Measurements from ENCODE around the gene USP21.
"Not testable (repeated sequence)": the region's sequence is repeated elsewhere in the genome, so short reads cannot be mapped to it uniquely, and the experiment has no call there.

USP21 gene, protein sequence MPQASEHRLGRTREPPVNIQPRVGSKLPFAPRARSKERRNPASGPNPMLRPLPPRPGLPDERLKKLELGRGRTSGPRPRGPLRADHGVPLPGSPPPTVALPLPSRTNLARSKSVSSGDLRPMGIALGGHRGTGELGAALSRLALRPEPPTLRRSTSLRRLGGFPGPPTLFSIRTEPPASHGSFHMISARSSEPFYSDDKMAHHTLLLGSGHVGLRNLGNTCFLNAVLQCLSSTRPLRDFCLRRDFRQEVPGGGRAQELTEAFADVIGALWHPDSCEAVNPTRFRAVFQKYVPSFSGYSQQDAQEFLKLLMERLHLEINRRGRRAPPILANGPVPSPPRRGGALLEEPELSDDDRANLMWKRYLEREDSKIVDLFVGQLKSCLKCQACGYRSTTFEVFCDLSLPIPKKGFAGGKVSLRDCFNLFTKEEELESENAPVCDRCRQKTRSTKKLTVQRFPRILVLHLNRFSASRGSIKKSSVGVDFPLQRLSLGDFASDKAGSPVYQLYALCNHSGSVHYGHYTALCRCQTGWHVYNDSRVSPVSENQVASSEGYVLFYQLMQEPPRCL
- total RNA-seq: 1.0 to 10.8 (median 4.4) reads per million in 17 experiments

DNA sequence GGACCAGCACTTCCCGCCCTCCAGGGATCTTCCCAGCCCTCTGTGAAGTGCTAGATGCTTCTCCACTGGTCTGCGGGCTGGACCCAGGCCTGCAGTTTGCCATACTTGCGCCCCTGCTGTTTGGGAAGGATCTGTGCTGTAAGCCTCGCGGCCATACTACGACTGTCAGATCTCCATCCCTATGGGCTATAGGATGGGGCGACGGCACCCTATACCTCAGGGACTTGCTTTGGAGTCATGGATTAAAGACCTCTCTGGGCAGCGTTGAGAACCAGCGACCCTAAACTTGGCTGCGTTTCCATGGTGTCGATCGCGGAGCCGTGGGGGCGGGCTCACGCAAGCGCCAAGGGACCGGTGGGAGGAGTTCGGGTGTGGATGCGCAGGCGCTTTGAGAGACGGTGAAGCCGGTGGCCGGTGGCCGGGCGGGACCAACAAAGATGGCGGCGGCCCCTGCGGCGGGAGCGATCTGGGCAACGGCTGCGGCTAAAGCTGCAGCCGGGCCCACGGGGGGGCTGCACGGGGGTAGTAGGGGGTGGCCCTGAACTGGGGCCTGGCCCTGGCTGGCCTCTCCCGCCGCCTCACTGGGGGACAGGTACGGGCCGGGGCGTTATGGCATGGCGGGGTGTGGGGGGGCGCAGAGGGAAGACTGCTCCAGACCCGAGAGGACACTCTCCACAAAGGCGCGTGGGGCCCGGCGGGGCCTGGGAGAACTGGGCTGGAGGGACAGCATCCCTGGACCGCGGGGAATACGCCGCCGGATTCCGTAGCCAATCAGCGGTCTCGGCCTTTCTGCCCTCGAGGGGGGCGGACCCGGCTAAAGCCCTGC, at the start of gene USP21:
Gene USP21, plus strand, starts transcription at position 414 of the 826 bp plus-strand sequence. CDS start 1,141 bp downstream, outside the sequence.
- DNase-seq: peak; percentile 91 to 97 (median 94)

DNA sequence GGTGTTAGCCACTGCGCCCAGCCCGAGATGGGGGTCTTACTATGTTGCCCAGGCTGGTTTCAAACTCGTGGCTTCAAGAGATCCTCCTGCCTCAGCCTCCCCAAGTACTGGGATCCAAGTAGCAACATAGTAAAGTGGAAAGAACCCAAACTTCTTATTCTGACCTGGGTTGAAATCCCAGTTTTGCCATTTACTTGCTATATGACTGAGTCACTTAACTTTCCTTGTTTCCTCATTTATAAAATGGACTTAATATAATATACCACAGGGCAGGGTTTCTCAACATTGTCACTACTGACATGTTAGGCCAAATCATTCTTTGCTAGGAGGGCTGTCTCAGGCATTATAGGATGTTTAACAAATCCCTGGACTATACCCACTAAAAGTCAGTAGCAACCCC, 48.2 kb upstream of the USP21 start:
- DNase-seq: peak in 2 of 4 experiments; percentile 49 to 53

DNA sequence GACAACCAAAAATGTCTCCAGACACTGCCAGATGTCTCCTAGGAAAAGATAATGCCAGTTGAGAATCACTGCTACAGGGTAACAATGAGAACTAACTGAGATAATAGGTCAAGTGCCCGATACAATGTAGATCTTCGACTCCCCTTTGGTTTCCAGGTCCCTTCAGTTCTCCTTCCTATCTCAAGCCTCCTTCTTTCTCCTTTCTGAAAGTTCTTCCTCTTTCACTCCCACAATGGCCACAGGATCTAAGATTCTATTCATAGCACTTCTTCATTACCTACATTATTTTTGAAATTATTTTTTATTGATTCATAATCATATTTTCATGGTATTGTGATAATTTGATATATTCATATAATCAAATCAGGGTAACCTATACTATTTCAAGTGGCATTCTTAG, 47.8 kb upstream of the USP21 start:
- DNase-seq: peak in 3 of 4 experiments; percentile 40 to 59 (median 55)

DNA sequence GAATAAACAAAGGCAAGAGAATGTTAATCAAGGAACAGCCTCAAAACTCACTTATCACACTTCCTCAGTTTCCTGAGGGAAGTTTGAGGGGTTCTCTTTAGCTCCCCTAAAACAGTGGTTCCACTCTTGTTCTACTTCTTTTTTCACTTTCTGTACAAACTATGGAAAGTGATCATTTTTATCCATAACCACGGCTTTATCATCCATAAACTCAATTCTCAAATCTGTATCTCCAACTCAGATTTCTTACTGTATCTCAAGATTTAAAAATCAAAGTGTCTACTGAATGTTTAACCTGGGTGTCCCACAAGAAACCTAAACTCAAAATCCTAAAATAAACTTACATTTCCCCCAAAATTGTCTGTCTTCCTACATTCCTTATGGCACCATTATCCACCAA, 45.4 kb upstream of the USP21 start:
- DNase-seq: no peak

DNA sequence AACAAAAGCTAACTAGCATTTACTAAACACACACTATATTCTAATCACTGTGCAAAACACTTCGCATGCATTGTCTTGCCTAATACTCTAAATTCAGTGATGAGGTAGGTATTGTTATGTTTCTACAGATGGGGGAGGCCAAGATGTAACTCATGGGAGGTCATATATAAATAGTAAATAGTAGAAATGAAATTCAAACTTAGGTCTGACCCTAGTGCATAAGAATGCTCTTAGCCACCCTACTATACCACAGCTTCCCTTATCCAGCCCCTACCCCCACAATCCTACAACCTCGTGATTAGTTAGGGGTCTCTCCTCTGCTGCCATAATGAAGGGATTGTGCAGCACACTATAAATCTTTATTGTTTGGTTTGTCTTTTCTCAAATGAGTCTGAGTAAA, 44.7 kb upstream of the USP21 start:
- DNase-seq: no peak

DNA sequence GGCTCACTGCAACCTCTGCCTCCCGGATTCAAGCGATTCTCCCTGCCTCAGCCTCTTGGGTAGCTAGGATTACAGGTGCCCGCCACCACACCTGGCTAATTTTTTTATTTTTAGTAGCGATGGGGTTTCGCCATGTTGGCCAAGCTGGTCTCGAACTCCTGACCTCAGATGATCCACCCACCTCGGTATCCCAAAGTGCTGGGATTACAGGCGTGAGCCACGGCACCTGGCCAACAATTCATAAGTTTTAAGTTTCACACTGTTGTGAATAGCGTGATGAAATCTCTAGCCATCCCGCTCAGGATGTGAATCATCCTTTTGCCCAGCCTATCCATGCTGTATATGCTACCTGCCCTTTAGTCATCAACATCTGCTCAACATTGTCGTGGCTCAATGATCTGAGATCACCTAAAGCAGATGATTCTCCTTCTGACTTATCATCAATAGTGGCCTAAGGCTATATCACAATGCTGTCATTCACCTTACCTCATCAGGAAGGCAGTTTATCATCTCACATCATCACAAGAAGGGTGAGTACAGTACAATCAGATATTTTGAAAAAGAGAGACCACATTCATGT, 44.1 kb upstream of the USP21 start:
- peak in 2 of 4 experiments; percentile 15 to 59 for DNase-seq

DNA sequence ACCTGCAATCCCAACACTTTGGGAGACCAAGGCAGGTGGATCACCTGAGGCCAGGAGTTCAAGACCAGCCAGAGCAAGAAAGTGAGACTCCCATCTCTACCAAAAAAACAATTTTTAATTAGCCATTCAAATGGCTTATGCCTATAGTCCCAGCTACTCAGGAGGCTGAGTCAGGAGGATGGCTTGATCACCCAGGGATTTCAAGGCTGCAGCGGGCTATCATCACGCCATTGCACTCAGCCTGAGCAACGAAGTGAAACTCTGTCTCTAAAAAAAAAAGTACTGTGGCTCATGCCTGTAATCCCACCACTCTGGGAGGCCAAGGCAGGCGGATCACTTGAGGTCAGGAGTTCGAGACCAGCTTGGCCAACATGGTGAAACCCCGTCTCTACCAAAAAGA, 43.3 kb upstream of the USP21 start:
- DNase-seq: not testable (repeated sequence)

DNA sequence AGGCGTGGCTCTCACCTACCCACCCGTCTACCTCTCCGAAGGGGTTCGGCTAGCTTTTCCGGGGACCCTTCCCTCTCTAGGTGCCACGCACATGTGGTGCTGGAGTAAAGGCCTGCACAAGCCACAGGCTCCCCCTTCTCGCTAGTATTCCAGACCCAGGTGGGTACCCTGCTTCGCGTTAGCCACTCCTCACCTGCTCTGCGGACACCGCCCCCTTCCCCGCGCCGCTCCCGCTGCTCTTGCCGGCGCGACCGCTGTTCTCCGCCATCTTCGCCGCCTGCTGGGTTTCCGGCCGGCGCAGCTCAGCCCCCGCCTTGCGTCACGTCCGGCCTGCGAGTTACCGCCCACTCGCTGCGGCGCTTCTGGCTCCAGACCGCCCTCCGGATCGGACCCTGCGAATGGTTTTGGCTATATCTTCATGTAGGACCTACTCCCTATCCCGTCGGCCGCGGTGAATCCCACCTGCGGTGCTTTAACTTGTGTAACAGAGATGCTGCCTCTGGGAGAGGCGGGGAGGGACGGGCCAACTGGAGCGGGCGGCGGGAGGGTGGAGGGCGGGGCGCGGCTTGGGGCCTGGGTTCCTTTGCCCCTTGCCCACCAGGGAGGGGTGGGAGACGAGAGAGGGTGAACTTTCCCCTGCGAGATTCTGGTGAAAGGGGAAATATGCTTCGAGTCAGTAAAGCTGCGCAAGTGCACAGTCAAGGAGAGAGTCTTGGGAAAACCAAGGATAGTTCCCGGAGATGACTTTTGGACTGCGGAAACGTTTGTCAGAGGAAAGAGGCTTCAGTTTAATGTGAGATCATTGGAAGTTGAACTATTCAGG, 41.3 kb upstream of the USP21 start, which contains the start of the genes NIT1 and PFDN2:
Gene NIT1, plus strand, starts transcription at position 347 of the 823 bp plus-strand sequence. Its CDS starts 72 bp downstream, at position 419.
Gene PFDN2, minus strand, starts transcription at position 279 of the 823 bp plus-strand sequence. Its CDS starts 11 bp downstream, at position 268.
- DNase-seq: peak; percentile 88 to 96 (median 94)

DNA sequence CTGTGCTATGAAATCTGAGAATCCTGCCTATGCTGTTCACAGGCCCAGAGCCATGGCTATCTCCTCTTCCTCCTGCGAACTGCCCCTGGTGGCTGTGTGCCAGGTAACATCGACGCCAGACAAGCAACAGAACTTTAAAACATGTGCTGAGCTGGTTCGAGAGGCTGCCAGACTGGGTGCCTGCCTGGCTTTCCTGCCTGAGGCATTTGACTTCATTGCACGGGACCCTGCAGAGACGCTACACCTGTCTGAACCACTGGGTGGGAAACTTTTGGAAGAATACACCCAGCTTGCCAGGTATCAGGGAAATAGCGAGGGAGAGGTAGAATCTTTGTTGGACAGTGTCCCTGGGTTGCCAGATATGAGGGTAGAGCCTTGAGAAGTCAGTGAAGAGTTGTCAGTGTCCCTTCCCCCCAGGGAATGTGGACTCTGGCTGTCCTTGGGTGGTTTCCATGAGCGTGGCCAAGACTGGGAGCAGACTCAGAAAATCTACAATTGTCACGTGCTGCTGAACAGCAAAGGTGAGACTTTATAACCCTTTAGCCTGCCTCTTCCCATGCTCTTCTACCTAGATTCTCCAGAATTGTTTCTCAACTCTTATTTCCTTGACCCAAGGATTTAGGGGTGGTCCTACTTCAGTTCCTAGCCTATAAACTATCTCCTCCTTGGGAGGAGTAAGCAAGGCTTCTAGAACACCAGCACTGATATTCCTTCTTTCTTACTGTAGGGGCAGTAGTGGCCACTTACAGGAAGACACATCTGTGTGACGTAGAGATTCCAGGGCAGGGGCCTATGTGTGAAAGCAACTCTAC, 40.0 kb upstream of the USP21 start:
- DNase-seq: peak; percentile 44 to 74 (median 60)

DNA sequence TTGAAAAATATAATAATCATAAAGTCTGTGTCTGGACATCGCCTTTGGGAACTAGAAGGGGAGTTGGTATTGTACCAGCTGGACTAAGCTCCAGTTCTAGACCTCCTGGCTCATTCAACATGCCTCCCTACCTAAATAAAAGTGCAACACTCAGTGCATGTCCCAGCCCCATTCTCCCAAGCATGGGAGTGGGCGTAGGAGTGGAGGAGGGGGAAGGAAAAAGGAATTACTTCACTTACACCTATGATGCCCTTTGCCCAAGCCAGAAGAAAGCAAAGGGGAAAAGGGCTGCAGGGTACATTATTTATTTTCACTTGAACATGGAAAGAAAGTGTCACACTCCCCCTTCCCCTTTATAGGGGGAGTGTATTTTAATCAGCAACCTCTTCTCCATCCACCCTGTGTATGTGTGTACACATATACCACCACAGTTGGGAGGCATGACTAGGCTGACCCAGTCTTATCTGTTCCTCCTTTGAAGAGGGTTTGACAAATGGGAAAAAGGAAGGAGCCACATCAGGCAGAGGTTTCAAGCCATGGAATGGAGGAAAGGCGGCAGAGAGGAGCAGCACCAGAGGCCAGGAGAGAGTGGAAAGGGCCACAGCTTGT, 38.2 kb upstream of the USP21 start:
- peak; percentile 26 to 54 (median 42) for DNase-seq

DNA sequence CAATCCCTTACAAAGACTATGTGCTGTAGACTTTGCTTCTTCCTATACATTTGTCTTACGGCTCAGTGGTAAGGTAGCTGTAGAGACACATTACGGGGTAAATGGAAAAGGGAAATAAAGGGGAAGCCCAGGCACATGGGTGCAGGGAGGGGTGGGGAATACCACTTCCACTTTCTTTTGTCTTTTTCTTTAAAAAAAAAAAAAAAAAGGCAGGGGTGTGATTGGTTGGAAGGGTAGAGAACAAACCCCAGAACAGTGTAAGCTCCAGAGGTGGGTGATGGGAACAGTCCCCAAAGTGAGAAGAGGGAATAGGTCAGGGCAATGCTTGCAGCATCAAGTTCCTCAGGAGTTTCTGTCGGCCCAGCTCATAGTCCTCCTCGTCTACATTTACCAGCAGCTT, 37.5 kb upstream of the USP21 start:
- peak; percentile 53 to 81 (median 74) for DNase-seq

DNA sequence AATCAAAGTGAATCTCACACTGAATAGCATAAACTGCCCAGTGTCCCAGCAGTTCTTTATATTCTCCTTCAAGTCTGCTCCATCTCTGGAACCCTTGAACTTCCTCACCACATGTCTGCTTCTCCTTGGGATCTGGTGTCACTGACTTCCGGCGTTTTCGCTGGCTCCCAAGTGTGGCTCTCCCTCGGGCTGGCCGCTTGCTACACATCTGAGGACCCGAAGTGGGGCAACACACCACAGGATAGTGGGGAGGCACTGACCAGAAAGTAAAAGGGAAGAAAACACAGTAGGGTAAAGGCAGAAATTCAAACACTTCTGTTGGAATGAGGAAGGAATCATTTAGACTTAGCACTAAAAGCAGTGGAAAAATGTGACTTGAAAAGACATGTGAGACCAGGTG, 36.3 kb upstream of the USP21 start:
- no peak for DNase-seq

DNA sequence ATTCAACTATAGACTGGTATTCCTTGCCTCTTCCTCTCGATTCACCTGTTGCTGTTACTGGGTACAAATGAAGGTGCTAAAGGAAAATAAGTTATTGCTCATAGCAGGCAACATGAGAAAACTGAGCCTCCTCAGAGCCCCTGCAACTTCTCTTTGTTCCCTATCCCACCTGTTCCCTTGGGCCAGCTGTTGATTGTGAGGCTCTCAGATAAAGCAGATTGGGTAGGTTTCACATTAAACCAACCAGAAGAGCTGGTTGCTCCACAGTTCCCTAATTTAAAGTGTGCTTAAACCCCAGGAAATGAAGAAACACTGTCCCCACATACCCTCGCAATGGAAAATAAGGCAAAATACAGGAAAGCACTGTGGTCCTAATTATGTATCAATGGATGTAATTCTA, 31.7 kb upstream of the USP21 start:
- DNase-seq: peak in 3 of 4 experiments; percentile 29 to 45 (median 37)

DNA sequence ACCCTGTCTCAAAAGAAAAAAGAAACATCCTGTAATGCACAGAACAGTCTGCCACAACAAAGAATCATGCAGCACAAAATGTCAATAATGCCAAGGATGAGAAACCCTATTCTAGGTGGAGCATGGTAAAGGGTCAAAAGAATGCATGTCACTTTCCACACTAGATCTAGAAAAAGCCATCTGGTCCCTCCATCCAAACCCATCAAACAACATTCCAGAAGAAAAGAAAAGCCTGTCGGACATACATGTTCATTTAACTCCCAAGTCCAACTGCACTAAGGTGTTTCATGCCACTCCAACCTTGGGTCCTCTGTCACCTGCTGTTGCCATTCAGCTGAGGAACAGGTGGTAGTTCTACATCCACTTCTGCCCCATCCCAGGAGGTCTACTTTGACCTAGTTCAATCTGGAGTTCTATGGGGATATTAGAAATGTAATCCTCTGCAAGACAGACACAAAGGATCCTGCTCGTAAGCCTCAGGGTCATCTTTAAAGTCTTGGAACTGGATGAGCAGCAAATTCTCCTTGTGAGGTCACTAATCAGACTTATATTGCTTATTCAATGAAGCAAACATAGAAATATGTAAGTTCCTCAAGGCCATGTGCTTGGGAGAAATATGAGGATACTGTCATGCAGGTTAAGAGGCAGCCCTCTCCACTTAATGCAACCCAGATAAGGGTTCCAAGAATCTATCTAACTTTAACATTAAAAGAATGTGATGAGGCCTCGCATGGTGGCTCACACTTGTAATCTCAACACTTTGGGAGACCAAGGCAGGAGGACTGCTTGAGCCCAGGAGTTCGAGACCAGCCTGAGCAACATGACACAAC, 30.5 kb upstream of the USP21 start:
- DNase-seq: no peak

DNA sequence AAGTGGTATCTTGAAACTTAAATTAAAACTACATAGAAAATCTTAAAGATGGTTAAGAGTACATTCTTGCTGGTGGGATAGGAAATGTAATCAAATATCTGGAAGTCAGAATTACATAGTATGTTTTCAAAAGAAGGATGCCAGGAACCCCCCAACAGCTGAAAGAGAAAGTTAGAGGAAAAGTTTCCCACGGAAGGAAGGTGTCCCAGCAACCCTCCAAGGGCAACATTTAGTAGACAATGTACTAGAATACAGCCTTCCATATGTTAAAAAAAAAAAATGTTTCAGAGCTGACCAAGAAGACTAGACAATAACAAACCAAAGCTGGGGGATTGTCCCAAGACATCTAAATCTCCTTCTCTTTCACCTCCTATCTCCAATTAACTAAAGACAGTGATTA, 29.0 kb upstream of the USP21 start:
- no peak for DNase-seq

DNA sequence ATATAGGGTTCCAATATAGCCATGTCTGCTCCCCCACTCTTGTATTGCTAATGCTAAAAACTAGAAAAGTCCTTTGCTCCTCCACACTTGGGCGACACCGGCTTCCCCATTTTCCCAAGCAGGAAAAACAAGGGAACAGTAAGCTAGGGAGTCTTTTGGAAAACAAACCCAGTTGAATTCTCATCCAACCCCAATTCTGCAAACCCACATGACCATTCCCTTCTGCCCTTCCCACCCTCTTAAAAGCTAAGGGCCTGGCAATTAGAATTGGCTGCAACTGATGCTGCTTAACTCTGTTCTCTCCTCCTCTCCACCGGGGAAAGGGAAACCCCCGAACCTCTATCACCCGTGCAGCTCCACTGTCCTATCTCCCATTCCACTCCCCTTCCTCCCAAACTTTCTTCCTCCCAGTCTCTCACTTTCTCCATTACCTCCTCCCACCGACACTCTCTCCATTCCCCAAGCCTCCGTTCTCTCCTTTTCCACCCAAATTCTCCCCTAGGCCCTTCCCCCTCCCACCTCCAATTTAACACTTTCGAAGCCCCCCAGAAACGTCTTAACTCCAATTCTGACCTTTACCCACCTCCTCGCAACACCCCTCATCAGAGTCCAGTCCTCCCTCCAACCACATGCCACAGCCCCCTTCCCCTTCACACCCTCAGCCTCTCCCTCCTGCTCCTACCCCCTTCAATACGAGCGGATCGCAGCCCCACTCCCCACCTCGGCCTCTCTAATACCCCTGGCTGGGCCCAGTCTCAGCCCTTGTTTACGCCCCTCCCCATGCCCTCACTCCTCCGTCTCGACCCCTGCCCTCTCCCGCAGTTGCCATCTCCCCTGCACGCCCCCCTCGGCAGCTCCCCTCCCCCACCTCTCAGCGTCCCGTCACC, 27.5 kb upstream of the USP21 start:
- DNase-seq: no peak

DNA sequence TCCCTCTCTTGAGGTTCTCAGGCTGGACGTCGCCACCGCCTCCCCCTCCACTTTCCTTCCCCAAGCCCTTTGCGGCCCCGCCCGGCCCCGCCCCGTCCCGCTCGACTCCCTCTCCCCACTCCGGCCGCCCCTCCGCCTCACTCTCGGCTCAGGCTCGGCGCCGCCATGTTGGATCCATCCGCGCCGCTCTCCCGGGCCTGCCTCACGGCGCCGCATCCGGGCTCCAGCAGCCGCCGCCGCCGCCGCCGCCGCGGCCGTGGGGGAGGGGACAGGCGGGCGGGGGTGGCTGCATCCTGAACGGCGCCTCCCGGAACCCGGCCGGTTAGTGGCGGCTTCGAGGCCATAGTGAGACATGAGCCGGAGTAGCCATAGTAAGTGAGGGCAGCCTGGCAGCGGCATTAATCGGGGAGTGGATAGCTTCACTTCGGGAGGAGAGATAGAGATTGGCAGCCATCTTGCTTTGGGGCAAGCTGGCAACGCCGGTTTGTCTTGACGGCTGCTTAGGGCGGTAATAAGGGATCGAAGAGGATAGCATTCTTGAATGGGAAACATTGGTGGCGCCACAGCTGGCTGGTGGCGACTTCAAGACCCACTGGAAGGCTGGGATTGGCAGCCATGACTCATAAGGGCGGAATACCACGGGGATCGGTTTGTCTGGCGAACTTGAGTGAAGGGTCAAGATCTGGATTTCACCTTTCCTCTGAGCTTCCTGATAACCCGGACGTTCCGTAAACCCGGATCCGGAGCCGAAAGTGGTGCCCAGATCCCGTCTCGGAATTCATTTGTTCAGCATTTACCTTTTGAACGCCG, 26.7 kb upstream of the USP21 start, which contains the start of gene DEDD:
Gene DEDD, minus strand, starts transcription at position 258 of the 810 bp plus-strand sequence. CDS start 8,205 bp downstream, outside the sequence.
- peak; percentile 92 to 97 (median 96) for DNase-seq

Data from suppressor macrophage (primary cell).